H9 (cell line): ENCODE results near the gene SLC2A10. TPM values are rescaled to one million over a fixed set of nuclear protein-coding genes. Genes with fewer than 3 reads are reported as not detected.

Experiments
- DNase-seq: peaks from one replicate; pipeline ENCODE4 v3.0.0-alpha.2; 2017
- H2AFZ ChIP-seq: one replicate; pipeline ENCODE4 v1.6.1; 2013; ENCODE audit warnings: mild to moderate bottlenecking, low read length, control low read depth, moderate library complexity
- H2AK5ac ChIP-seq: 2 replicates; pipeline ENCODE4 v1.6.1; 2013; ENCODE audit warnings: low read length, control low read depth, mixed read lengths; ENCODE audit not compliant: insufficient read length
- H2BK120ac ChIP-seq: one replicate; pipeline ENCODE4 v1.6.1; 2013; ENCODE audit warnings: low read depth, mild to moderate bottlenecking, low read length, control low read depth, inconsistent platforms; ENCODE audit not compliant: poor library complexity, severe bottlenecking
- H2BK12ac ChIP-seq: 2 replicates; pipeline ENCODE4 v1.6.1; 2013; ENCODE audit warnings: low read length, control low read depth, mixed read lengths, low read depth; ENCODE audit not compliant: insufficient read length
- H2BK15ac ChIP-seq: 2 replicates; pipeline ENCODE4 v1.6.1; 2013; ENCODE audit warnings: low read depth, low read length, control low read depth
- H2BK20ac ChIP-seq: one replicate; pipeline ENCODE4 v1.6.1; 2013; ENCODE audit warnings: low read depth, mild to moderate bottlenecking, low read length, control low read depth, inconsistent platforms; ENCODE audit not compliant: poor library complexity, severe bottlenecking
- H2BK5ac ChIP-seq: 2 replicates; pipeline ENCODE4 v1.6.1; 2013; ENCODE audit warnings: low read length, control low read depth, mixed read lengths; ENCODE audit not compliant: insufficient read length
- H3K14ac ChIP-seq: 2 replicates; pipeline ENCODE4 v1.6.1; 2013; ENCODE audit warnings: low read length, control low read depth; ENCODE audit not compliant: insufficient read depth
- H3K18ac ChIP-seq: 2 replicates; pipeline ENCODE4 v1.6.1; 2013; ENCODE audit warnings: low read depth, mild to moderate bottlenecking, mixed read lengths, low read length, control low read depth; ENCODE audit not compliant: insufficient read length
- H3K23ac ChIP-seq: 2 replicates; pipeline ENCODE4 v1.6.1; 2013; ENCODE audit warnings: low read length, control low read depth, mixed read lengths, low read depth; ENCODE audit not compliant: insufficient read length
- H3K23me2 ChIP-seq: 2 replicates; pipeline ENCODE4 v1.6.1; 2013; ENCODE audit warnings: low read depth, mild to moderate bottlenecking, mixed read lengths, low read length, control low read depth; ENCODE audit not compliant: insufficient read length, poor library complexity, severe bottlenecking
- H3K27ac ChIP-seq: 2 replicates; pipeline ENCODE4 v1.5.1; 2013; ENCODE audit warnings: low read length, control low read depth, mixed read lengths, low read depth; ENCODE audit not compliant: insufficient read length
- H3K27me3 ChIP-seq: 2 replicates; pipeline ENCODE4 v1.6.1; 2013; ENCODE audit warnings: low read length, control low read depth, inconsistent platforms; ENCODE audit not compliant: insufficient read depth
- H3K4ac ChIP-seq: 2 replicates; pipeline ENCODE4 v1.6.1; 2013; ENCODE audit warnings: low read depth, mild to moderate bottlenecking, control low read depth, inconsistent platforms, low read length, moderate library complexity
- H3K4me1 ChIP-seq: 2 replicates; pipeline ENCODE4 v1.6.1; 2013; ENCODE audit warnings: low read length, control low read depth, inconsistent platforms; ENCODE audit not compliant: insufficient read depth
- H3K4me2 ChIP-seq: 2 replicates; pipeline ENCODE4 v1.6.1; 2013; ENCODE audit warnings: low read length, control low read depth, mixed read lengths; ENCODE audit not compliant: insufficient read length, insufficient read depth
- H3K56ac ChIP-seq: 2 replicates; pipeline ENCODE4 v1.6.1; 2013; ENCODE audit warnings: low read depth, mild to moderate bottlenecking, mixed read lengths, low read length, control low read depth; ENCODE audit not compliant: insufficient read length
- H3K79me1 ChIP-seq: 2 replicates; pipeline ENCODE4 v1.6.1; 2013; ENCODE audit warnings: low read depth, mild to moderate bottlenecking, moderate library complexity, low read length, control low read depth, inconsistent platforms; ENCODE audit not compliant: insufficient read depth, poor library complexity, severe bottlenecking
- H3K79me2 ChIP-seq: 2 replicates; pipeline ENCODE4 v1.6.1; 2013; ENCODE audit warnings: low read length, control low read depth, inconsistent platforms; ENCODE audit not compliant: insufficient read depth
- H3K9ac ChIP-seq: 2 replicates; pipeline ENCODE4 v1.6.1; 2013; ENCODE audit warnings: low read length, control low read depth, mixed read lengths; ENCODE audit not compliant: insufficient read length; ENCODE audit errors: extremely low read depth
- H3K9me3 ChIP-seq: one replicate; pipeline ENCODE4 v1.6.1; 2013; ENCODE audit warnings: low read depth, low read length, inconsistent platforms; ENCODE audit not compliant: control insufficient read depth
- H3T11ph ChIP-seq: one replicate; pipeline ENCODE4 v1.6.1; 2013; ENCODE audit warnings: mild to moderate bottlenecking, low read length, control low read depth, inconsistent platforms
- H4K20me1 ChIP-seq: one replicate; pipeline ENCODE4 v1.6.1; 2013; ENCODE audit not compliant: control insufficient read depth, insufficient read length, insufficient read depth
- H4K5ac ChIP-seq: 2 replicates; pipeline ENCODE4 v1.6.1; 2013; ENCODE audit warnings: low read depth, mild to moderate bottlenecking, mixed read lengths, low read length, control low read depth; ENCODE audit not compliant: insufficient read length
- H4K8ac ChIP-seq: replicated peaks from 2 replicates; pipeline ENCODE4 v1.6.1; 2013; ENCODE audit warnings: low read length, control low read depth, mixed read lengths, low read depth; ENCODE audit not compliant: insufficient read length
- H4K91ac ChIP-seq: 2 replicates; pipeline ENCODE4 v1.6.1; 2013; ENCODE audit warnings: low read depth, mild to moderate bottlenecking, moderate library complexity, mixed read lengths, low read length, control low read depth; ENCODE audit not compliant: insufficient read length
- H3K27ac Mint-ChIP-seq, 3 experiments: 2 replicates in 2 of 3; 3 replicates in 1 of 3; pipeline ENCODE4 v1.8.0; 2020 to 2021; ENCODE audit warnings: mixed read lengths in 3 of 3, mild to moderate bottlenecking in 1 of 3, moderate library complexity in 1 of 3
- H3K27me3 Mint-ChIP-seq: 2 replicates; pipeline ENCODE4 v1.8.0; 2021; ENCODE audit warnings: low read depth, mild to moderate bottlenecking, moderate library complexity, mixed read lengths
- H3K36me3 Mint-ChIP-seq, 3 experiments: 2 replicates in 2 of 3; 3 replicates in 1 of 3; pipeline ENCODE4 v1.8.0; 2020 to 2021; ENCODE audit warnings: low read depth in 3 of 3, mixed read lengths in 3 of 3; ENCODE audit not compliant: insufficient read depth in 1 of 3
- H3K4me1 Mint-ChIP-seq, 2 experiments: 2 replicates each; pipeline ENCODE4 v1.8.0; 2020; ENCODE audit warnings: mixed read lengths in 2 of 2
- H3K4me3 Mint-ChIP-seq, 2 experiments: 2 replicates in 1 of 2; 3 replicates in 1 of 2; pipeline ENCODE4 v1.8.0; 2020 to 2021; ENCODE audit warnings: mild to moderate bottlenecking in 2 of 2, mixed read lengths in 2 of 2, moderate library complexity in 1 of 2
- H3K9me3 Mint-ChIP-seq, 2 experiments: 2 replicates in 1 of 2; 3 replicates in 1 of 2; pipeline ENCODE4 v1.8.0; 2020; ENCODE audit warnings: mild to moderate bottlenecking in 2 of 2, mixed read lengths in 2 of 2, moderate library complexity in 1 of 2
- total RNA-seq: library from RNA; stranded (reverse); gene quantifications from 2 replicates; pipeline ENCODE4 v1.2.1, GENCODE V29; 2021
- TF ChIP-seq, protein P1 (sequence below): fragments of 200-600 bp; sonication (generic); conservative IDR thresholded peaks from 3 replicates; pipeline ENCODE4 v1.8.0; 2021; ENCODE audit warnings: antibody characterized with exemption, mild to moderate bottlenecking

SLC2A10 gene
- total RNA-seq, 1 experiment from 2014 or later = 8.2 TPM

DNA sequence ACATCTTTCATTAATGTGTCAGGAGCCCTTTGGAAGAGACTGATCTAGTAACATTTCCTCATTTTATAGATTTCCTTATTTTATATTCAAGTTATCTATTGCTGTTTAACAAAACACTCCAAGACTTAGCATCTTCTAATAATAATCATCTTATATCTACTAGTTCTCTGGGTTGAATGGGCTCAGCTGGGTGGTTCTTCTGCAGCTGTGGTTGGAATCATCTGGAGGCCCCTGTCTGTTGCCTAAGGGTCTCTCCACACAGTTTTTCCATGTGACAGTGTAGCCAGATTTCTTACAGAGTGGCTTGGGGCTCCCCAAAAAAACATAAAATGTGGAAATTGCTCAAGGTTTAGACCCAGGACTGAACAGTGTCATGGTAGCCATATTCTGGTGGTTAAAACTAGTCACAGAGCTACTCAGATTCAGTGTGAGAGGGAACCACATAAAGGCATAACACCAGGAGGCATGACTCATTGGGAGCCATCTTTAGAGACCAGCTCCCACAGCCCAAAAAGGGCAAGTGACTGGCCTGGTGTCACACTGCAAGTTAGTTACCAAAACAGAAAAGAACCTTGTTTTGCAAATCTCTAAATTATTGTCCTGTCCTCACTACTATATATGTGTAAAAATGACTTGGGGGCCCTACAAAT lies 11.5 kb downstream of the SLC2A10 start:
- Histone ChIP-seq H3K79me2 (no peaks in the 10 kb centered on the region), H2BK20ac (no peak overlapping the region), H3K79me1 (no peaks in the 10 kb centered on the region), H3K14ac (no peak overlapping the region), H2BK120ac (no peak overlapping the region), H2BK12ac (no peak overlapping the region), H4K20me1 (no peaks in the 10 kb centered on the region), H4K8ac (no peak overlapping the region), H3K27me3 (no peaks in the 10 kb centered on the region), H2BK5ac (no peak overlapping the region), H2AK5ac (no peak overlapping the region), H3K9me3 (no peaks in the 10 kb centered on the region), H3K23me2 (no peaks in the 10 kb centered on the region), H3K4me1 (no peaks in the 10 kb centered on the region), H3T11ph (no peak overlapping the region), H2BK15ac (no peak overlapping the region), H3K9ac (no peak overlapping the region), H4K5ac (no peak overlapping the region), H3K27ac (no peak overlapping the region), H3K4me2 (no peak overlapping the region), H3K23ac (no peak overlapping the region), H3K18ac (no peak overlapping the region), H2AFZ (no peak overlapping the region), H4K91ac (no peak overlapping the region), H3K4ac (no peak overlapping the region), H3K56ac (no peak overlapping the region)
- DNase-seq = no peak
- no peak overlapping the region for H3K27ac Mint-ChIP-seq
- H3K4me3 Mint-ChIP-seq = no peak overlapping the region
- H3K4me1 Mint-ChIP-seq = 0 out of 4 replicates have a peak, but pooled peaks cover 0 to 2% of the 10 kb centered on the region in 2 experiments
- TF ChIP-seq, protein P1, sequence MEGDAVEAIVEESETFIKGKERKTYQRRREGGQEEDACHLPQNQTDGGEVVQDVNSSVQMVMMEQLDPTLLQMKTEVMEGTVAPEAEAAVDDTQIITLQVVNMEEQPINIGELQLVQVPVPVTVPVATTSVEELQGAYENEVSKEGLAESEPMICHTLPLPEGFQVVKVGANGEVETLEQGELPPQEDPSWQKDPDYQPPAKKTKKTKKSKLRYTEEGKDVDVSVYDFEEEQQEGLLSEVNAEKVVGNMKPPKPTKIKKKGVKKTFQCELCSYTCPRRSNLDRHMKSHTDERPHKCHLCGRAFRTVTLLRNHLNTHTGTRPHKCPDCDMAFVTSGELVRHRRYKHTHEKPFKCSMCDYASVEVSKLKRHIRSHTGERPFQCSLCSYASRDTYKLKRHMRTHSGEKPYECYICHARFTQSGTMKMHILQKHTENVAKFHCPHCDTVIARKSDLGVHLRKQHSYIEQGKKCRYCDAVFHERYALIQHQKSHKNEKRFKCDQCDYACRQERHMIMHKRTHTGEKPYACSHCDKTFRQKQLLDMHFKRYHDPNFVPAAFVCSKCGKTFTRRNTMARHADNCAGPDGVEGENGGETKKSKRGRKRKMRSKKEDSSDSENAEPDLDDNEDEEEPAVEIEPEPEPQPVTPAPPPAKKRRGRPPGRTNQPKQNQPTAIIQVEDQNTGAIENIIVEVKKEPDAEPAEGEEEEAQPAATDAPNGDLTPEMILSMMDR = no peak
- peaks cover 15 to 26% (median 18%) of the 10 kb centered on the region in 3 experiments for H3K36me3 Mint-ChIP-seq
- H3K9me3 Mint-ChIP-seq = peaks cover 3 to 7% of the 10 kb centered on the region in 2 experiments; a peak in 3 of 5 replicates
- H3K27me3 Mint-ChIP-seq = no peaks in the 10 kb centered on the region
